Measurements from ENCODE around the gene INPP5K.

INPP5K gene

GRCh38 chr17:1559047-1560043, 42.9 kb upstream of the INPP5K start:
- Histone ChIP-seq H3K36me3 (ENCODE audit: control insufficient read depth in 2 of 2, insufficient read depth in 2 of 2, low read length in 2 of 2) (peaks cover 0 to 7% of the 10 kb centered on the region in 2 donors), H3K9me3 (ENCODE audit: control insufficient read depth in 2 of 2, low read length in 2 of 2) (no peaks in the 10 kb centered on the region), H3K27ac (ENCODE audit: low read depth in 2 of 2, low read length in 2 of 2) (no peak overlapping the region), H3K9ac (ENCODE audit: low read depth in 1 of 2, low read length in 2 of 2) (peak overlapping the region in 1 of 2 donors; percentile 70), H3K4me3 (ENCODE audit: low read length in 2 of 2) (no peak overlapping the region), H3K4me1 (ENCODE audit: control insufficient read depth in 2 of 2, insufficient read depth in 2 of 2, low read length in 2 of 2) (peaks cover 27 to 42% of the 10 kb centered on the region in 2 donors), H3K27me3 (ENCODE audit: control insufficient read depth in 2 of 2, insufficient read depth in 2 of 2, low read length in 2 of 2) (peaks cover 0 to 5% of the 10 kb centered on the region in 2 donors)

- Histone ChIP-seq H3K9me3 (ENCODE audit: control insufficient read depth in 2 of 2, low read length in 2 of 2) (no peaks in the 10 kb centered on the region), H3K4me1 (ENCODE audit: control insufficient read depth in 2 of 2, insufficient read depth in 2 of 2, low read length in 2 of 2) (peaks cover 27 to 42% of the 10 kb centered on the region in 2 donors), H3K27me3 (ENCODE audit: control insufficient read depth in 2 of 2, insufficient read depth in 2 of 2, low read length in 2 of 2) (no peaks in the 10 kb centered on the region), H3K36me3 (ENCODE audit: control insufficient read depth in 2 of 2, insufficient read depth in 2 of 2, low read length in 2 of 2) (peaks cover 7% of the 10 kb centered on the region in 2 donors), H3K4me3 (ENCODE audit: low read length in 2 of 2) (no peak overlapping the region), H3K27ac (ENCODE audit: low read depth in 2 of 2, low read length in 2 of 2) (no peak overlapping the region), H3K9ac (ENCODE audit: low read depth in 1 of 2, low read length in 2 of 2) (no peak overlapping the region)
Measured at GRCh38 chr17:1558401-1558800, 42.0 kb upstream of the INPP5K start.

DNA sequence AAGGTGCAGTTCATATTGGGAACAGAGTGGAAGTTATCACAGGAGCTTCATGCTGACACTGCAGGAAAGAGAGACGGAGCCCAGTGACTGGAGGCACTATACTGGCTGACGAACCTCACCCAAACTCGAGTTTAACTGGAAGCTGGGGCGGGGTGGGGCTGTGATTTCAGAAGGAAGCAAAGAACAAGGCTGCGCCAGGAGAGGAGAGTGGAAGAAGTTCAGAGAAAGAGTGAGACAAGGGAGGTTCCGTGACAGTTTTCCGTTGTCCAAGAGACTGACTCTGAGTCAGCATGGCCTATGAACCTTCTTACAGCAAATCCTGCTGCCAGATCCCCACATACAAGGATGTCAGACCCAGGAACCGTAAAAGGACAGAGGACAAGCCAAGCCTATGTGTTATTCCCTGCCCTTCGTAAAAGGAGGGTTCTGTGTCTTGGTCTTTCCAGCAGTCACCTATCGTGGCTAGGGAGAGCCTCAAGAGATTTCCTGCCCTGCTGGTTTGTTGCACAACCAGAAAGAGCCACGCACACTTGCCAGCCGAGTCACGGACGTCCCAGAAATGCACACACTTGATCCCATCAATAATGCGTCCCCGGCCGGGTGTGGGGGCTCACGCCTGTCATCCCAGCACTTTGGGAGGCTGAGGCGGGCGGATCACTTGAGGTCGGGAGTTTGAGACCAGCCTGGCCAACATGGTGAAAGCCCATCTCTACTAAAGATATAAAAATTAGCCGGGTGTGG, 41.1 kb upstream of the INPP5K start:
- H3K36me3 ChIP-seq (ENCODE audit: control insufficient read depth in 2 of 2, insufficient read depth in 2 of 2, low read length in 2 of 2) = peaks cover 11% of the 10 kb centered on the region in 2 donors
- peaks cover 27 to 42% of the 10 kb centered on the region in 2 donors for H3K4me1 ChIP-seq (ENCODE audit: control insufficient read depth in 2 of 2, insufficient read depth in 2 of 2, low read length in 2 of 2)
- H3K9me3 ChIP-seq (ENCODE audit: control insufficient read depth in 2 of 2, low read length in 2 of 2) = no peaks in the 10 kb centered on the region
- H3K9ac ChIP-seq (ENCODE audit: low read depth in 1 of 2, low read length in 2 of 2) = no peak overlapping the region
- H3K27ac ChIP-seq (ENCODE audit: low read depth in 2 of 2, low read length in 2 of 2) = peak overlapping the region; percentile 23 to 59
- no peaks in the 10 kb centered on the region for H3K27me3 ChIP-seq (ENCODE audit: control insufficient read depth in 2 of 2, insufficient read depth in 2 of 2, low read length in 2 of 2)
- no peak overlapping the region for H3K4me3 ChIP-seq (ENCODE audit: low read length in 2 of 2)

DNA sequence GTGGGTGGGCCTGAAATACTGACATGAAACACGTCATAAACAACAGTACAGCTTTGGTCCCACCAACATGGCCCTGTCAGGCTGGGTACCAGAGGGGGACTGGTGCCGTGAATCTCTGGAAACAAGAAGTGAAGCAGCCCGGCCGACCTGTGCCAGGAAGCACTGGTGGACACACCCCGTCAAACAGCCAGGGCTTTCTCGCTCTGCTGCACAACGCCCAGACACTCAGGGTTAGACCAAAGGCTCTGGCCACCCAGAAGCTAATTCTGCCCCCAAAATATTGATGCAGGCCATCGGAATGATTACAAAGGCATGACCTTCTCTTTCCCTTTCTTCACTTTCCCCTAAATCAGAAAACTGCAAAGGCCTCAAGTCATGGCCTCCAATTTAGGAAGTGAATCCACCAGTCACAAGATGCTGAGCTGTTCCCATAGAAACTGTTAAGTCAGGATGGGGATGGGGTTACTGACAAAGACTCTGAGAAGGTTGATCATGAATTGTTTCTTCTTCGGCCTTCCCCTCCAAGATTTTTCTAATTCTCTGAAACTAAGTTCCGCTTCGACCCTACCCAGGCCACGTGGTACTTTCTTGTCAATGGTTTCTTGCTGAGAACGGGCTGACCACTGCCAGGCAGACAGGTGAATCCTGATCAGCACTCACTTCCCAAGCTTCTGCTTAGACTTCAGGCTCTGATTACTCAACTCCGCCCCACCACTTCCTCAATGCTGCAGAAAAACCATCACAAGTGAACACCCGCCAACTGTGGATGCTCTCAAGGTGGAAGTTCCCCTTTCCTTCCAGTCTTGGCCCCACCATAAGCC, 39.4 kb upstream of the INPP5K start:
- Histone ChIP-seq H3K9ac (ENCODE audit: low read depth in 1 of 2, low read length in 2 of 2) (no peak overlapping the region), H3K36me3 (ENCODE audit: control insufficient read depth in 2 of 2, insufficient read depth in 2 of 2, low read length in 2 of 2) (peaks cover 22 to 27% of the 10 kb centered on the region in 2 donors), H3K4me3 (ENCODE audit: low read length in 2 of 2) (no peak overlapping the region), H3K27ac (ENCODE audit: low read depth in 2 of 2, low read length in 2 of 2) (peak overlapping the region in 1 of 2 donors; percentile 38), H3K4me1 (ENCODE audit: control insufficient read depth in 2 of 2, insufficient read depth in 2 of 2, low read length in 2 of 2) (peaks cover 19 to 33% of the 10 kb centered on the region in 2 donors), H3K9me3 (ENCODE audit: control insufficient read depth in 2 of 2, low read length in 2 of 2) (no peaks in the 10 kb centered on the region), H3K27me3 (ENCODE audit: control insufficient read depth in 2 of 2, insufficient read depth in 2 of 2, low read length in 2 of 2) (no peaks in the 10 kb centered on the region)

- Histone ChIP-seq H3K4me3 (ENCODE audit: low read length in 2 of 2) (no peak overlapping the region), H3K9me3 (ENCODE audit: control insufficient read depth in 2 of 2, low read length in 2 of 2) (no peaks in the 10 kb centered on the region), H3K36me3 (ENCODE audit: control insufficient read depth in 2 of 2, insufficient read depth in 2 of 2, low read length in 2 of 2) (peaks cover 30 to 36% of the 10 kb centered on the region in 2 donors), H3K27me3 (ENCODE audit: control insufficient read depth in 2 of 2, insufficient read depth in 2 of 2, low read length in 2 of 2) (no peaks in the 10 kb centered on the region), H3K4me1 (ENCODE audit: control insufficient read depth in 2 of 2, insufficient read depth in 2 of 2, low read length in 2 of 2) (peaks cover 14 to 24% of the 10 kb centered on the region in 2 donors), H3K27ac (ENCODE audit: low read depth in 2 of 2, low read length in 2 of 2) (peak overlapping the region in 1 of 2 donors; percentile 38), H3K9ac (ENCODE audit: low read depth in 1 of 2, low read length in 2 of 2) (no peak overlapping the region)
Measured at GRCh38 chr17:1554751-1555540, 38.5 kb upstream of the INPP5K start.

DNA sequence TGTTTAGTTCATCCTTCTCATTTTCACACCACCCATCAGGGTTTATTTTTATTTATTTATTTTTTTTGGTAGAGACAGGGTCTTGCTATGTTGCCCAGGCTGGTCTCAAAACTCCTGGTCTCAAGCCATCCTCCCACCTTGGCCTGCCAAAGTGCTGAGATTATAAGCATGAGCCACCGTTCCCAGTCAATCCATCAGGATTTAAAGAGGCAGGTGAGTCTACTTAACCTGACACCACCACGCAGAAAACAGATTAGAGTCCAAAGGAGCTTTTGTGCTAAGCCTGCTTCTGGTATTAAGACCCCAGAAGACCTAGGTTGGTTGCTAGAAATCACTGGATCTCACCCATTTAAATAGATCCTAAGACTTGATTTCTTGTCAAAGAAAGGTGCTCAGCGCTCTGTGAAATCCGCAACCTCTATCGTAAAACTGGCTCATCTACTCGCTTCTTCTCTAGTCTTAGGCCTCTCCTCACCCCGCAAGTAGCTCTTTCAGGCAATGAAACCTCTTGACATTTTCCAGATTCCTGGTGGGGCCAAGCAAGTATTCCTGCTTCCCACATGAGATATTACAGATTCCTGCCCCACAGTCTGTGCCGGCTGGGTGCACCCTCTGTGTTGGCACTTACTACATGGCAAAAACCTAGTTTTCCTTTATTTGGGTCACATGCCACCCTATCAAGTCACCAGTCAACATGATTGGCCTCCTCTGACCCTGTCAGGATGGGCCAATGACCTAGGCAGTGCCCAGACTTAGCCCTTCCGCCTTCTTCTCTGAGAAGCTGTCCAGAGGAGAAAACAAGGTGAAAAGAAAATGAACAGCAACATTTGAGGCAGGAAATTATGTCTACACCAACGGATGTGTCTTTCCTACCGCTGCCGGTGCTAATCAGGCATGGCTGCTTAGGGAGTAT, 37.2 kb upstream of the INPP5K start:
- no peak overlapping the region for H3K9ac ChIP-seq (ENCODE audit: low read depth in 1 of 2, low read length in 2 of 2)
- H3K27me3 ChIP-seq (ENCODE audit: control insufficient read depth in 2 of 2, insufficient read depth in 2 of 2, low read length in 2 of 2) = no peaks in the 10 kb centered on the region
- H3K27ac ChIP-seq (ENCODE audit: low read depth in 2 of 2, low read length in 2 of 2) = no peak overlapping the region
- peaks cover 33 to 39% of the 10 kb centered on the region in 2 donors for H3K36me3 ChIP-seq (ENCODE audit: control insufficient read depth in 2 of 2, insufficient read depth in 2 of 2, low read length in 2 of 2)
- H3K4me1 ChIP-seq (ENCODE audit: control insufficient read depth in 2 of 2, insufficient read depth in 2 of 2, low read length in 2 of 2) = peaks cover 9 to 14% of the 10 kb centered on the region in 2 donors
- no peaks in the 10 kb centered on the region for H3K9me3 ChIP-seq (ENCODE audit: control insufficient read depth in 2 of 2, low read length in 2 of 2)
- no peak overlapping the region for H3K4me3 ChIP-seq (ENCODE audit: low read length in 2 of 2)

DNA sequence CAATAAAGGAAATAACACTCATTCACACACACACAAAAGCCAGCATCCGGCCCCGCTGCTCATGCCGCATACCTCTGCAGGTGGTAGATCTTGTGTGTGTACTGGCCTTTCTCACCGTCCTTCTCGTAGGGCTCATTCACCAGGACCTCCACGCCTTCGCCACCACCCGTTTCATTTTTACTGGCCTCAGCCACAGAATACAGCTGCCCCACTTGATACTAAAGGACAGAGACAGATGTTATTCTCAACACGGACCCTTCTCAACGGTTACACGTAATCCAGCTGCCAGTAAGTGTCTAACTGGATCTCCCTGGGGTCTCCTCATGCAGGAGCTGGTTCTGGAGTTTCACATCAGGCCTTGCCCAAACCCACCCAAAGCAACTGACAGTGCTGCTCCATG, 36.5 kb upstream of the INPP5K start:
- no peak overlapping the region for H3K27ac ChIP-seq (ENCODE audit: low read depth in 2 of 2, low read length in 2 of 2)

DNA sequence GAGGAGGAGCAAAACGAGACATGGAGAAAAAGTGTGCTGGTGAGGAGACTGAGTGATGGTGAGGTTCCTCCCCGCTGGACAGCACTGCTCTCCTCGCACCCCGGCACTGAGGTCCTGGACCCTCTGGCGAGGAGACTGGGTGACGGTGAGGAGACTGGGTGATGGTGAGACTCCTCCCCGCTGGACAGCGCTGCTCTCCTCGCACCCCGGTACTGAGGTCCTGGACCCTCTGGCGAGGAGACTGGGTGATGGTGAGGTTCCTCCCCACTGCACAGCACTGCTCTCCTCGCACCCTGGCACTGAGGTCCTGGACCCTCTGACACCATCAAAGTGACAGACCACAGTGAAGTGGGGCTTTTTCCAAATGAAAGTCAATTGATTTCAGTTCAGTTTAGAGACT, 35.3 kb upstream of the INPP5K start:
- Histone ChIP-seq H3K27me3 (ENCODE audit: control insufficient read depth in 2 of 2, insufficient read depth in 2 of 2, low read length in 2 of 2) (no peaks in the 10 kb centered on the region), H3K4me1 (ENCODE audit: control insufficient read depth in 2 of 2, insufficient read depth in 2 of 2, low read length in 2 of 2) (peaks cover 9 to 11% of the 10 kb centered on the region in 2 donors), H3K27ac (ENCODE audit: low read depth in 2 of 2, low read length in 2 of 2) (no peak overlapping the region), H3K9me3 (ENCODE audit: control insufficient read depth in 2 of 2, low read length in 2 of 2) (no peaks in the 10 kb centered on the region), H3K36me3 (ENCODE audit: control insufficient read depth in 2 of 2, insufficient read depth in 2 of 2, low read length in 2 of 2) (peaks cover 35 to 47% of the 10 kb centered on the region in 2 donors), H3K4me3 (ENCODE audit: low read length in 2 of 2) (no peak overlapping the region), H3K9ac (ENCODE audit: low read depth in 1 of 2, low read length in 2 of 2) (no peak overlapping the region)

More for the DNA sequence above, 36.5 kb upstream of the INPP5K start:
- Histone ChIP-seq H3K9me3 (ENCODE audit: control insufficient read depth in 2 of 2, low read length in 2 of 2) (no peaks in the 10 kb centered on the region), H3K9ac (ENCODE audit: low read depth in 1 of 2, low read length in 2 of 2) (no peak overlapping the region), H3K36me3 (ENCODE audit: control insufficient read depth in 2 of 2, insufficient read depth in 2 of 2, low read length in 2 of 2) (peaks cover 35 to 44% of the 10 kb centered on the region in 2 donors), H3K27me3 (ENCODE audit: control insufficient read depth in 2 of 2, insufficient read depth in 2 of 2, low read length in 2 of 2) (no peaks in the 10 kb centered on the region), H3K4me3 (ENCODE audit: low read length in 2 of 2) (no peak overlapping the region), H3K4me1 (ENCODE audit: control insufficient read depth in 2 of 2, insufficient read depth in 2 of 2, low read length in 2 of 2) (peaks cover 9 to 14% of the 10 kb centered on the region in 2 donors)
